HG02938 (cell line): ENCODE measurements around the gene TNS1.
"Not testable (repeated sequence)": the region's sequence is repeated elsewhere in the genome, so short reads cannot be mapped to it uniquely, and the experiment has no call there.

Source experiments
- ATAC-seq: cut with Tn5 transposase; IDR thresholded peaks from one replicate; pipeline ENCODE4 v1.9.1; 2021; ENCODE audit warnings: mild to moderate bottlenecking, moderate library complexity; ENCODE audit not compliant: unreplicated experiment

Gene TNS1

GRCh38 chr2:218030409-218031195 is 27.8 kb upstream of the TNS1 start:
- no peak for ATAC-seq

GRCh38 chr2:218029366-218030360 is 26.9 kb upstream of the TNS1 start:
- ATAC-seq = no peak

DNA sequence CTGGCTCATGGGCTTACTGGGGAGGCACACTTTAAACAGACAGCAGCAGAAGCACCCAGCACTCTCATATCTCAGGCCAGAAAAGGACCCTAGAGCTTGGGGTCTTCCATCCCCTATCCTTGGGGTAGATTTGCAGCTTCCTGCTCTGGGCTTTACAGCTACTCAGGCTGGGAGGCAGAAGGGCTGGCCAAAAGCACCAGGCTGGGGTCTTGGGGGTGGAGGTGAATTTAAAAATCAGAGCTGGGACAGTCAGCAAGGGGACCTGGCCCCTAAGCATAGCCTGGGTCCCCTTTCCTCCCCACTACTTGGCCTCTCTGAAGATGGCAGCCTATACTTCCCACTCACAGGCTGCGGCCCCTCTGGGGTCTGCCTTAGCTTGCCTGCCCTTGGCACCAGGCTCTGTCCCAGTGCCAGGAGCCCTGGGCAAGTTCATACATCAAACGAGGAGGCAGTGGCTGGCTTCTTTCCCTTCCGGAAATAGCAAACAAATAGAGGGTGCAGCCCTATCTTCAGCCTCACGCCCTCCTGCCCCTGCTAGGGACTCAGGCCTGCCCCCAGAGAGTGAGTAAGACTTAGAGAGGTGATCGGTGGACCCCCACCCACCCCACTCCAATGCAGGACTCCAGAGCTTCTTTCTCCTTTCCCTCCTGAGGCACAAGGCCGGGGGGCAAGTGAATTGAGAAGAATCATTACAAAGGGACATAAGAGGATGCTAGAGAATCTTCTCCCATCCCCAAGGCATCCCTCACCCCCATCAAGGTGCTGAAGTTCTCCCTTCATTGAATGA is 26.0 kb upstream of the TNS1 start:
- ATAC-seq = no peak

DNA sequence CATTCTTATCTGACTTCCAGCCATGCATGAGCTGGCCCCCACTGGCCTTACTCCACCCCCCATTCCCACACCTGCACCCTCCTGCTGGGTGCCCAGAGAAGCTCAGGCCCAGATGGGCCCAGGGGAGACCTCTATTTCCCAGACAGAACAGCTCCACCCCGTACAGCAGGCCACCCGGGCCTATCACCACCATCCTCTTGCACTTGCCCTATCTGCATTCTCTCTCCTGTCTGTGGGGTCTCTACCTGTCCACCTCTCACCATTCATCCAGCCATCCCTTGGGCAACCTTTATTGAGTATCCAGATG is 25.3 kb upstream of the TNS1 start:
- ATAC-seq = no peak

GRCh38 chr2:218027426-218028188 is 24.8 kb upstream of the TNS1 start:
- no peak for ATAC-seq

- ATAC-seq = no peak
These were observed 24.1 kb upstream of the TNS1 start for GRCh38 chr2:218026676-218027425.

DNA sequence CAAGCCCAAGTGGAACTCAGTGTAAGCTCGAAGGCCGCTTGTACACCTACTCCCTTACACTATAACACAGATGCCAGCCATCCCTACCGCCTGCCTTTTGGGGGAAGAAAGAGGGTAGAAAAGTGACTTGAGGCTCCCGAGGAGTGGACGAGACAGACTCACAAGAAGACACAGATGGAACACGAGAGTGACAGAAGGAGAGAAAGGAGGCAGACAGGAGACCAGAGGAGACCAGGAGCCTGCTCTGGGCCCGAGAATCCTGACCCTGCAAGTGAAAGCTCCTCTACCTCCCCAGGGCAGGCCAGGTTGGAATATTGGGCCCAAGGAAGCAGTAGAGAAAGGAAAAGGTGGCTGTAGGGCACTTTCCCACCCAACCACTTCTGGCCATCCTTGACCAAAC is 23.4 kb upstream of the TNS1 start:
- ATAC-seq = no peak

- ATAC-seq = no peak
These were observed 22.1 kb upstream of the TNS1 start for GRCh38 chr2:218024871-218025270.

DNA sequence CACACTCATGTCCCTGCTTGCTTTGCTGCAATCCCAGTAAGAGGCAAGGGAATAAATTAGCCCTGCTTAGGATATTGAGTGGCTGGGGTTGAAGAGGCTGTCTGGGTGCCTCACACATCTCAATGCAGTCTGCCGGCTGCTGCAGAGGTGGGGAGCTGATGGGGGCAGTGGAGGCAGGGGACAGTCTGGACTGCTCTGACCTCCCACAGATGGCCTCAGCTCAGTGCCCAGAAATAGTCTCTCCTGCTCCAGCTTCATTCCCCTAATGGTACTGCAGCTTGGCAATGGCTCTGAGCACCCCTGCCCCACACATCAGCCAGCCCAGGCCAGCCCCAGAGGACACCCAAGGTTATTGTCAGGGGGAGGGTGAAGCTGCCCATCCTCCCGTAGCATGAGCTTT is 21.5 kb upstream of the TNS1 start:
- no peak for ATAC-seq

DNA sequence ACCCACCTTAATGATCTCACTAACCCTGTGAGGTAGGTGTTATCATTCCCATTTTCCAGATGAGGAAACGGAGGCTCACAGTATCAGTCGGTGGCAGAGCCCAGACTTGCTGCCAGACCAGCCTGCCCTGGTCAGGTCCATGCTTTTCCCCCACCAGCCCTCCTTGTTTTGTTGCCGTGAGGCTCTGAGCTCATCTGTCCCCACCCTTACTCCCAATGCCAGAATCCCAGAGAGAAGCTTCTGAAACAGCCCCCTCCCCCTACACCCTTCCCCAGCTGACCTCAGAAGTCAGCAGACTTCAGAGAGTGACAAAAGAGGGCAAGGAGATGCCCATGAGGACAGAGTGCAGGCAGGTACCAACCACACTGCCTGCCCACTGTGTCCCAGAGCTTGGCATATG is 20.8 kb upstream of the TNS1 start:
- no peak for ATAC-seq

- no peak for ATAC-seq
These were observed 20.2 kb upstream of the TNS1 start for GRCh38 chr2:218022851-218023530.

GRCh38 chr2:218022131-218022850 is 19.5 kb upstream of the TNS1 start:
- ATAC-seq = no peak

DNA sequence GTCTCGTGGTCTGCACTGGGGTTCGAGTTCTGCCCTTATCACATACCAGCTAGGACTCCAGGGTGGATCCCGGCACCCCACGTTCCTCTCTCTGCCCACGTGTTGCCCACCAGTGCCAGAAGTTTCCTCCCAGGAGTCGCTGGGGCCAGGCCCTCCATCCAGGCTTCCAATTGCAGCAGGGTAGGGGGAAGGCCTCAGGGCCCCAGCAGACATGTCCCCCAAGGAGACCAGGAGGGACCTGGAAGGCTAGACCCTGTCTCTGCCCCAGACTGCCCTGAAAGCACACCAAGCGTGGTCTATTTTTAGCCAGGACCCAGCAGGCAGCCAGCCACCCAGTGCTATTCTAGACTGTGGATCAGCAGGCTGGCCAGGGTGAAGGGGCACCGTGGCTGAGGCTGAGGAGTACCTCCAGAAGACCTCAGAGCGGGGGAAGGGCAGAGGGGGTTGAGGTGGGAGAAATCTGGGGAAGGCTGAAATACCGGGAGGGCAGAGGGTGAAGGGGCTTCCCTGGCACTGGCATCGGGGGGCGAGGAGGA is 18.8 kb upstream of the TNS1 start:
- ATAC-seq = no peak

DNA sequence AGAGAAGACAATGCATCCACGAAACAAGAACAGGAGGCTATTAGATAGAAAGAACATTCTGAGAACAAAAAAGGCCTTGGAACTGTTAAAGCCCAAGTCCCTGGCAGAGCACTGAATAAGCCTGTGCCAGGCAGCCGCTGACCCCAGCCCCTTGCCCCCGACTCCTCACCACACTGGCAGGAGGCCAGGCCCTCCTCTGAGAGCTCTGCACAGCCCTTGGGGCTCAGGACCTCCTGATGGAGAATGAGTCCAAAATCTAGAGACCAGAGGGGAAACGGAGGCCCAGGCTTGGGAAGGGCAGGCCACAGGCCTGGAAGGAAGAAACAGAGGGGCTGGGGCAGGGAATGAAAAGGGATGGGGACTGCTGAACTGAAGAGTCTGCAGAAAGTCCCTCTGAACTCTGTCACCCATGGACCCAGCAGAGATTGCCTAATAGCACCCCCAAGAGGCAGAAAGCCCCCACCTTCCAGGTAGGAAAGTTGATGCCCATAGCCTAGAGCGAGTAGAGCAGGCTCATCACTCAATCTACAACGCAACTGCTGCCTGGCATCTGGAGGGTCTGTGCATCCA is 18.3 kb upstream of the TNS1 start:
- ATAC-seq = no peak

GRCh38 chr2:218020281-218020680 is 17.5 kb upstream of the TNS1 start:
- ATAC-seq = no peak

DNA sequence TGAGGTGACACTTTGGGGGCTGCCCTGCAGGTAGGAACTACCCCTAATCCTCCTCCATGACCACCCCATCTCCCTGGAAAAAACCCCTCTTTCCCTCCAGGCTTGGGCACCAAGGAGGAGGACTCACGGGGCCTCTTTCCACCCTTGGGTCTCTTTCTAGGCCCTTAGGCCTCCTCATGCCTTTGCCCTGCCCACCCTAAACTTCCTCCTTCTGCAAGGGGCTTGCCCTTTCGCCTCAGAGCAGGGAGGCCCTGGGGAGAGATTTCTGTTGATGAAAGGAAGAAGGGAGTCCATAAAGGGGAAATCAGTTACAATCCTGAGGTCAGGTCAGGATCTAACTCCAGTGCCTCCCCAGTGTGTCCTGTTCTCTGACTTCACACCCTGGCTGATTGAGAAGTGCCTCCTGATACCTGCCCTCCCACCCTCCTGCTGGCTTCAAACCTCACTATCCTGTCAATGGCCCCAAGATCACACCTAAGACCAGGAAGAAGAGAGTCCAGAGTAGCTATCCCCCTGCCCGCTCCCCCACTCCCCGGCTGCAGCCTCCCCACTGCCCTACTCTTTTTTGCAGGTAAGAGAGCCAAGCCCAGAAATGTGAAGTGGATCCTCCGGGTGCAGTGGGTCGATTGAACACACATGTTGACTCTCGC is 16.7 kb upstream of the TNS1 start:
- no peak for ATAC-seq

DNA sequence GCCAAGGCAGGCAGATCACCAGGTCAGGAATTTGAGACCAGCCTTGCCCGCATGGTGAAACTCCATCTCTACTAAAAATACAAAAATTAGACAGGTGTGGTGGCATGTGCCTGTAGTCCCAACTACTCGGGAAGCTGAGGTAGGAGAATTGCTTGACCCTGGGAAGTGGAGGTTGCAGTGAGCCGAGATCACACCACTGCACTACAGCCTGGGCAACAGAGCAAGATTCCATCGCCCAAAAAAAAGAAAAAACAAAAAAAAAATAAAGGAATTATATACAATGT is 16.0 kb upstream of the TNS1 start:
- ATAC-seq = not testable (repeated sequence)
